Right cardiac atrium (tissue), 5 donors: ENCODE results near the gene C17orf58. TPM values are rescaled to one million over a fixed set of nuclear protein-coding genes. Genes with fewer than 3 reads are reported as not detected.
"Not testable (repeated sequence)": the region's sequence is repeated elsewhere in the genome, so short reads cannot be mapped to it uniquely, and the experiment has no call there.

Experiments
- ATAC-seq, 2 donors: fragments of 200-7000 bp; cut with Tn5 transposase; one replicate each; pipeline versions ENCODE4 v1.8.0 to v1.9.1; 2020; ENCODE audit warnings: moderate library complexity in 2 of 2, mild to moderate bottlenecking in 1 of 2
- DNase-seq, 3 donors: peaks; one replicate each; pipeline ENCODE4 v3.0.0-alpha.2; 2020
- H3K27ac ChIP-seq: one replicate; pipeline ENCODE4 v1.5.1; 2013; ENCODE audit warnings: mild to moderate bottlenecking, low read length, control low read depth, moderate library complexity
- H3K27me3 ChIP-seq: one replicate; pipeline ENCODE4 v1.6.1; 2013; ENCODE audit not compliant: control insufficient read depth, insufficient read depth
- H3K4me1 ChIP-seq: one replicate; pipeline ENCODE4 v1.6.1; 2013; ENCODE audit warnings: low read length; ENCODE audit not compliant: control insufficient read depth, insufficient read depth
- H3K4me3 ChIP-seq: one replicate; pipeline ENCODE4 v1.5.1; 2013; ENCODE audit warnings: low read length, control low read depth
- H3K9me3 ChIP-seq: one replicate; pipeline ENCODE4 v1.6.1; 2013; ENCODE audit warnings: low read length; ENCODE audit not compliant: control insufficient read depth
- WGBS: extraction: QIAGEN DNeasy Blood & Tissue Kit; methylation state at CpG from one replicate; pipeline ENCODE4 v1.1.7; 2013; 5-methylcytosine and 5-hydroxymethylcytosine counted together
- intact Hi-C, 4 donors: fragments of 100-400 bp; cut with DNase I; formaldehyde crosslinking; loops; one replicate each; pipeline versions ENCODE4 v1.11.0 to v1.14.0; 2022 to 2023
- polyA plus RNA-seq: library from polyadenylated mRNA; stranded (reverse); fragments of 200-250 nt; gene quantifications from one replicate; pipeline ENCODE4 v1.2.3, GENCODE V29; 2013
- total RNA-seq, 4 donors: library from RNA; stranded (reverse); fragmentation: NEBNext Ultra II Directional; extraction: Animal tissue kit (Norgen Biotek cat#: 25700); gene quantifications; one replicate each; pipeline ENCODE4 v1.2.1, GENCODE V29; 2021
- donor health status: healthy with polysubstance abuse.
- donor health status: DM: no; HTN: yes; CAD: no.
- donor health status: DM: no; HTN: no; CAD: no.
- donor health status: DM: no; HTN: yes; CAD: no; lungs with severe emphysema.
- donor health status: DM: yes; HTN: yes; CAD: no.

Gene C17orf58
- total and polyA plus RNA-seq, 5 donors: 5.9 to 12.0 (median 6.9) TPM

DNA sequence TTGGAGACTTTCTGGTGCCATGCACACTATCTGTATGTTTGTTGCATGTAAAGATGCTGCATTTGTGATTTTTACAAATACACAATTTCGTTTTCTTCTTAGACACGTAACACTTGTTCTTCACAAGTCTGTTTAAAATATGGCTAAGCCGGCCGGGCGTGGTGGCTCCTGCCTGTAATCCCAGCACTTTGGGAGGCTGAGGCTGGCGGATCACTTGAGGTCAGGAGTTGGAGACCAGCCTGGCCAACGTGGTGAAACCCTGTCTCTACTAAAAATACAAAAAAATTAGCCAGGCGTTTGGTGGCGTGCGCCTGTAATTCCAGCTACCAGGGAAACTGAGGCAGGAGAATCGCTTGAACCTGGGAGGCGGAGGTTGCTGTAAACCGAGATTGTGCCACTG is 24.5 kb upstream of the C17orf58 start:
- DNase-seq, intact Hi-C loops, H3K9me3 ChIP-seq, H3K27ac ChIP-seq, H3K4me3 ChIP-seq, H3K4me1 ChIP-seq, ATAC-seq, H3K27me3 ChIP-seq: not testable (repeated sequence)
- WGBS: 85% methylated on average over 13 of the region's 13 CpGs

DNA sequence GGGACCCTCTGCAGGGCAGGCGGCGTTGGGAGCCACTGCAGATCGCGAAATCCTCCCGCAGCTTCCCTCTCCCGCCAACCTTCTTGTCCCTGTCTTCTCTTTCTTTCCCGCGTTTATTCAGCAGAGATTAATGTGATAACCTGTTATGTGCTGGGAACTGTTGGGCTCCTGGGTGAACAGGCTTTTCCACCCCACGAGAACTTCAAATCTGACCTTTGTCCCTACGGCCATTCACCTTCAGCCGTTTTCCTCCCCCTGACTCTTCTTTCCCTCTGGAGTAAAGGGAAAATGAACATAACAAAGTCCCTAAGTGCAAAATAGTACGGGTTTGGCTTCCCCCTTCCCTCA is 24.1 kb upstream of the C17orf58 start:
- intact Hi-C loops: no loop called here
- Histone ChIP-seq H3K27ac (peak overlapping the region; percentile 65), H3K9me3 (no peaks in the 10 kb centered on the region), H3K4me1 (no peaks in the 10 kb centered on the region), H3K4me3 (peak overlapping the region; percentile 57), H3K27me3 (no peaks in the 10 kb centered on the region)
- no peak for ATAC-seq
- 2% methylated on average over 12 of the region's 12 CpGs for WGBS
- no peak for DNase-seq

DNA sequence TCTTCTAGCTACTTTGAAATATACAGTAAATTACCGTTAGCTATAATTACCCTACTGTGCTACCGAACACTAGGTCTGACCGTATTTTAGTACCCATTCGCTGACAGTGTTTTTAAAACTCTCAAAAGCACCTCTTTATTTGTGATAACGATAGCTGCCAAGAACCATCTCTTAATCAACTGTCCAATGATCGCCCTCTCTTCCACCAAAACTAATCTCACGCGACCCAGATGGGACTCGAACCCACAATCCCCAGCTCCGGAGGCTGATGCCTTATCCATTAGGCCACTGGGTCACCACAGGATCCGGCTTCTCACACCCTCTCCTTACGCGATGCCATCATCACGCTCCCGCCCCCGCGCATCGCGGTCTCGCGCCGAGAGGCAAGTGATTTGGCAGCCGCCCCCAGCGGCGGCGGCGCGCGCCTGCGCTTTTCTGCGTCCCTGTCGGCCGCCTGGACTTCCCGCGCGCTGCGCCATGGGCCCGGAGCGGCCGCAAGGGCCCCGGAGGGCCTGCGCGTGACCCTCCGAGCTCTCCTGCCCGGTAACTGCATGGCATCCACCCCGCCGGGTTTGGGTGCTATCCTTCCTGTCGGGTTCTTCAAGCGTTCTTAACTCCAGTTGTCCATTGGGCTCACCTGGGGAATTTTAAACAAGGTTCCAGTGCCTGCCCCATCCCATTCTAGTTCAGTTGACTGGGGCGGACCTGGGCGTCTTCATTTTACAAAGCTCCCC is 23.6 kb upstream of the C17orf58 start:
- intact Hi-C loops: no loop called here
- DNase-seq (peak; percentile 94 to 98 (median 98)), ATAC-seq (peak; percentile 97 to 98)
- Histone ChIP-seq H3K4me1 (no peaks in the 10 kb centered on the region), H3K4me3 (peak overlapping the region; percentile 57), H3K9me3 (no peaks in the 10 kb centered on the region), H3K27ac (peak overlapping the region; percentile 65), H3K27me3 (no peaks in the 10 kb centered on the region)
- WGBS: 1% methylated on average over 51 of the region's 51 CpGs

DNA sequence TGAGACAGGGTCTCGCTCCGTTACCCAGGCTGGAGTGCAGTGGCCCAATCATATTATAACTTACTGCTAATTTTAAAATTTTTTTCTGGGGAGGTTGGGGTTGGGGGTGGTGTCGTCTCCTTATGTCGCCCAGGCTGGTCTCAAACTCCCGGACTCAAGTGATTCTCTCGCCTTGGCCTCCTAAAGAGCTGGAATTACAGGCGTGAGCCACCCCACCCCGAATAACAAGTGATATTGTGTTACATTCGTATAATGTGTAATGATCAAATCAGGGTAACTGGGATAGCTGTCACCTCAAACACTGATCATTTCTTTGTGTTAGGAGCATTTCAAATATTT is 23.0 kb upstream of the C17orf58 start:
- WGBS: 80% methylated on average over 9 of the region's 9 CpGs

DNA sequence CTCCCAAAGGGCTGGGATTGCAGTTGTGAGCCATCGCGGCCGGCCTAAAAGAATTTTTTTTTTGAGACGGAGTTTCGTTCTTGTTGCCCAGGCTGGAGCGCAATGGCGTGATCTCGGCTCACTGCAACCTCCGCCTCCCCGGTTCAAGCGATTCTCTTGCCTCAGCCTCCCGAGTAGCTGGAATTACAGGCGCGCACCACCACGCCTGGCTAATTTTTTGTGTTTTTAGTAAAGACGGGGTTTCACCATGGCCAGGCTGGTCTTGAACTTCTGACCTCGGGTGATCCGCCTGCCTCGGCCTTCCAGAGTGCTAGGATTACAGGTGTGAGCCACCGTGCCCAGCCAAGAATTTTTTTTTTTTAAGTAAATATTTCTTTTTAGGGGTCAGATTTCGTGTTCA is 22.2 kb upstream of the C17orf58 start:
- DNase-seq, H3K27me3 ChIP-seq, ATAC-seq, H3K4me1 ChIP-seq, H3K9me3 ChIP-seq, intact Hi-C loops, H3K27ac ChIP-seq, H3K4me3 ChIP-seq: not testable (repeated sequence)
- WGBS: 95% methylated on average over 21 of the region's 21 CpGs

More for the DNA sequence above, 23.0 kb upstream of the C17orf58 start:
- Histone ChIP-seq H3K27me3 (no peaks in the 10 kb centered on the region), H3K9me3 (no peaks in the 10 kb centered on the region), H3K4me1 (no peaks in the 10 kb centered on the region), H3K4me3 (no peak overlapping the region), H3K27ac (no peak overlapping the region)
- DNase-seq: no peak
- no peak for ATAC-seq
- intact Hi-C loops: no loop called here

DNA sequence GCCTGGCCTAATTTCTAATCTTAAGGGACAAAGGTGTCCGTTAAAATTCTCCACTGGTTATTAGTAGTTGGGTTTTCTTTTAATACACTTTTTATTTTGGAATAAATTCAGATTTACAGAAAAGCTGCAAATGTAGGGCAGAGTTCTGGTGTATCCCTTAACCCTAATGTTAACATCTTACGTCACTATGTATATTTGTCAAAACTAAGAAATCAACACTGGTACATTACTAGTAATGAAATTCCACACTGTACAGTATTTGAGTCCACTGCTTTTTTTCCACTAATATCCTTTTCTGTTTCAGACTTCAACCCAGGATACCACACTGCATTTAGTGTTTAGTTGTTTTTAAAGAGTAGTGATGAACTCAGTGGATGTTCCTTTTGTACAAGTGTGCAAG is 20.6 kb upstream of the C17orf58 start:
- DNase-seq: no peak
- Histone ChIP-seq H3K4me3 (no peak overlapping the region), H3K27me3 (no peaks in the 10 kb centered on the region), H3K4me1 (no peaks in the 10 kb centered on the region), H3K27ac (no peak overlapping the region), H3K9me3 (no peaks in the 10 kb centered on the region)
- no peak for ATAC-seq
- WGBS: 95% methylated on average over 2 of the region's 2 CpGs
- intact Hi-C loops: no loop called here

DNA sequence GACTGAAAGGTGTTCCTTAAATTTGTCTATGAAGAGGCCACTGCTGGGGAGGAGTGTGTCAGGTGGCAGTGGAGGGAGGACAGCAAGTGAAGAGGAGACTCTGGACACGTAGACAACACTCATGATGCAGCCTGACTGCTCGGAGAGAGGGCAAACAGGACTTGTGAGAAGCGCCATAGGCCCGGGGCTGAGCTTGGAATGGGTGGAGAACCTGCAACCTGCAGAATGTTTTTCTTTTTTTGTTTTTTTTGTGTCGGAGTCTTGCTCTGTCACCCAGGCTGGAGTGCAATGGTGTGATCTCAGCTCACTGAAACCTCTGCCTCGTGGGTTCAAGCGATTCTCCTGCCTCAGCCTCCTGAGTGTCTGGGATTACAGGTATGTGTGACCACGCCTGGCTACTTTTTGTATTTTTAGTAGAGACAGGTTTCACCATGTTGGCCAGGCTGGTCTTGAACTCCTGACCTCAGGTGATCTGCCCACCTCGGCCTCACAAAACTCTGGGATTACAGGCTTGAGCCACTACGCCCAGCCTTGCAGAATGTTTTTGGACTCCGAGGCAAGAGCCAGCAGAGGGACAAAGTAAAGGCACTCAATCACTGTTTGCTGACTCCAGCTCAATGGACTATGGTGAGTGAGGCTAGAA is 18.9 kb upstream of the C17orf58 start:
- DNase-seq (no peak), ATAC-seq (no peak)
- H3K4me3 ChIP-seq: no peak overlapping the region
- H3K9me3 ChIP-seq: no peaks in the 10 kb centered on the region
- 92% methylated on average over 11 of the region's 11 CpGs for WGBS
- intact Hi-C loops: no loop called here
- no peaks in the 10 kb centered on the region for H3K27me3 ChIP-seq
- no peaks in the 10 kb centered on the region for H3K4me1 ChIP-seq
- no peak overlapping the region for H3K27ac ChIP-seq

DNA sequence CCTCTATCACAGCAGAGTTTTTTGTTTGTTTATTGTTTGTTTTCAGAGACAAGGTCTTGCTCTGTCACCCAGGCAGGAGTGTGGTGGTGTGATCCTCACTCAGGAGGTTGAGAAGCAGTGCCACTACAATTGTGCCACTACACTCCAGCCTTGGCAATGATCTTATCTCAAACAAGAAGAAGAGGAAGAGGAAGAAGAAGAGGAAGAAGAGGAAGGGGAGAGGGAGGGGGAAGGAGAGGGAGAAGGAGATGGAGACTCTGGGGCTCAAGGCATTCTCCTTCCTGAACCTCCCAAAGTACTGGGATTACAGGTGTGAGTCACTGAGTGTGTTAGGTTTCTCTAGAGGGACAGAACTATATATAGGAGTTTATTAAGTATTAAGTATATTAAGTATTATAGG is 17.1 kb upstream of the C17orf58 start:
- Histone ChIP-seq H3K27ac (no peak overlapping the region), H3K9me3 (no peaks in the 10 kb centered on the region), H3K4me1 (no peaks in the 10 kb centered on the region), H3K4me3 (no peak overlapping the region), H3K27me3 (no peaks in the 10 kb centered on the region)
- intact Hi-C loops: no loop called here
- ATAC-seq: no peak
- DNase-seq: no peak

DNA sequence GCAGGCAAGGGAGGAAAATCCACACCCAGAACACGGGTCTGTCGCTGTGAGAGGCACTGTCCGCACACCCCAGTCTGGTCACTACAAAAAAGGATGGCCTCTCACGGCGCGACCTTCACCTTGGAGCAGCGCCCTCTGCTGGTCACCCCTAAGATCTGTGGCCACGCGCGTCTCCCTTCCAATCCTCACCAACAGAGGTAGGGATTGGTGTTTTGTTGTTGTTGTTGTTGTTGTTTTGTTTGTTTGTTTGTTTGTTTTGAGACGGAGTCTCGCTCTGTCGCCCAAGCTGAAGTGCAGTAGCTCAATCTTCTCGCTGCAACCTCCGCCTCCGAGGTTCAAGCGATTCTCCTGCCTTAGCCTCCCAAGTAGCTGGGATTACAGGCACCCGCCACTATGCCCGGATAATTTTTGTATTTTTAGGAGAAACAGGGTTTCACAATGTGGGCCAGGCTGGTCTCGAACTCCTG is 15.0 kb upstream of the C17orf58 start:
- Histone ChIP-seq H3K4me3 (no peak overlapping the region), H3K9me3 (no peaks in the 10 kb centered on the region), H3K4me1 (peaks cover 3% of the 10 kb centered on the region), H3K27me3 (no peaks in the 10 kb centered on the region), H3K27ac (no peak overlapping the region)
- intact Hi-C loops: no loop called here
- 49% methylated on average over 20 of the region's 20 CpGs for WGBS
- DNase-seq: peak; percentile 53 to 77 (median 73)
- ATAC-seq: peak in 1 of 2 donors; percentile 72

DNA sequence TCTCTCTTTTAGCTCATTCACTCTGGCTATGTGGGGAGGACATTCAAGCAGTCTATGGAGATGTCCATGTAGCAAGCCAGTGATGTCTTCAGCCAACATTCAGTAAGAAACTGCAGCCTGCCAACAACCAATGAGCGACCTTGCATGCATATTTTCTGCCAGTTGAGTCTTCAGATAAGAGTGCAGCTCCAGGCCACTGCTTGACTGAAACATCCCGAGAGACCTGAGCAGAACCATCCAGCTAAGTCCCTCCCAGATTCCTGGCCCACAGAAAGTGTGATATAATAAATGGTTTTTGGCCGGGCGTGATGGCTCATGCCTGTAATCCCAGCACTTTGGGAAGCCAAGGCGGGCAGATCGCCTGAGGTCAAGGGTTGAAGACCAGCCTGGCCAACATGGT is 10.5 kb upstream of the C17orf58 start:
- peak; percentile 59 to 90 (median 86) for DNase-seq
- no peak overlapping the region for H3K27ac ChIP-seq
- intact Hi-C loops: no loop called here

DNA sequence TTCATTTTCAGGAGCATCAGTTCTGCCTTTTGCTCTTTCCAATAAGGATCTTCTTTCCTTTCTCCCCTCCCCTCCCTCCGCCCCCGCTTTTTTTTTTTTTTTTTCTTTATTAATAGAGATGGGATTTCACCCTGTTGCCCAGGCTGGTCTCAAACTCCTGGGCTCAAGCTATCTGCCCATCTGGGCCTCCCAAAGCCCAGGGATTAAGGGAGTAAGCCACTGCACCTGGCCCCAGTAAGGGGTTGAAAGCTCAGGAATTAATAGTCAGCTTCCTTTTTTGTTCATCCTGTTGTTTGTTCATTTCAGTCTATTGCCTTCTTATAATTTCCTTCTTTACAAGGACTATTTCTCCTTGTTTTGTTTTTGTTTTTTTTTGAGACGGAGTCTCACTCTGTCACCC is 7.9 kb upstream of the C17orf58 start:
- H3K27ac ChIP-seq: no peak overlapping the region
- H3K4me1 ChIP-seq: peaks cover 3% of the 10 kb centered on the region
- ATAC-seq: no peak
- no peak overlapping the region for H3K4me3 ChIP-seq
- no peaks in the 10 kb centered on the region for H3K9me3 ChIP-seq
- intact Hi-C loops: no loop called here
- 88% methylated on average over 3 of the region's 3 CpGs for WGBS
- H3K27me3 ChIP-seq: no peaks in the 10 kb centered on the region
- no peak for DNase-seq

More for the DNA sequence above, 10.5 kb upstream of the C17orf58 start:
- WGBS: 45% methylated on average over 6 of the region's 6 CpGs
- H3K4me3 ChIP-seq: no peak overlapping the region
- H3K27me3 ChIP-seq: no peaks in the 10 kb centered on the region
- peaks cover 3% of the 10 kb centered on the region for H3K4me1 ChIP-seq
- peak; percentile 88 to 97 for ATAC-seq
- no peaks in the 10 kb centered on the region for H3K9me3 ChIP-seq
